OCI-LY1 (cell line): Measurements from ENCODE around the gene EPHA4.

Experiments
- H2AFZ ChIP-seq: fragments of 200-600 bp; sonication (generic), shearing (Covaris generic); 2 replicates; pipeline ENCODE4 v1.6.0; 2014; ENCODE audit warnings: antibody characterized with exemption, mild to moderate bottlenecking, low read length
- H3F3A ChIP-seq: fragments of 200-600 bp; sonication (generic), shearing (Covaris generic); 2 replicates; pipeline ENCODE4 v1.6.0; 2014; ENCODE audit warnings: mild to moderate bottlenecking, antibody characterized with exemption, low read length, moderate library complexity; ENCODE audit not compliant: insufficient read depth
- H3K27ac ChIP-seq: fragments of 200-600 bp; sonication (generic); 2 replicates; pipeline ENCODE4 v1.5.1; 2014; ENCODE audit warnings: low read length, mixed run types, mild to moderate bottlenecking, low read depth; ENCODE audit not compliant: poor library complexity, severe bottlenecking
- H3K27me3 ChIP-seq: fragments of 200-600 bp; sonication (generic); 2 replicates; pipeline ENCODE4 v1.6.0; 2014; ENCODE audit warnings: antibody characterized with exemption, mild to moderate bottlenecking, low read length, moderate library complexity; ENCODE audit not compliant: insufficient read depth
- H3K36me3 ChIP-seq: fragments of 200-600 bp; sonication (generic); 2 replicates; pipeline ENCODE4 v1.6.1; 2014; ENCODE audit warnings: mild to moderate bottlenecking, antibody characterized with exemption, low read length, moderate library complexity, mixed read lengths; ENCODE audit not compliant: insufficient read depth
- H3K4me1 ChIP-seq: fragments of 200-600 bp; sonication (generic); 2 replicates; pipeline ENCODE4 v1.5.1; 2014; ENCODE audit warnings: mild to moderate bottlenecking, low read length, moderate library complexity; ENCODE audit not compliant: insufficient read depth, severe bottlenecking
- H3K4me2 ChIP-seq: fragments of 200-600 bp; sonication (generic), shearing (Covaris generic); 2 replicates; pipeline ENCODE4 v1.6.1; 2014; ENCODE audit warnings: low read length
- H3K4me3 ChIP-seq: fragments of 200-600 bp; sonication (generic); 2 replicates; pipeline ENCODE4 v1.5.1; 2014; ENCODE audit warnings: low read length, low read depth, mild to moderate bottlenecking, mixed read lengths; ENCODE audit not compliant: poor library complexity, severe bottlenecking
- H3K79me2 ChIP-seq: fragments of 200-600 bp; shearing (Covaris generic); 2 replicates; pipeline ENCODE4 v1.6.1; 2016; ENCODE audit warnings: mixed run types, low read length, mixed read lengths; ENCODE audit not compliant: insufficient read depth
- H3K9ac ChIP-seq: fragments of 200-600 bp; sonication (generic), shearing (Covaris generic); 2 replicates; pipeline ENCODE4 v1.6.1; 2014; ENCODE audit warnings: mild to moderate bottlenecking, low read length, mixed read lengths
- H3K9me2 ChIP-seq: fragments of 200-600 bp; sonication (generic), shearing (Covaris generic); 2 replicates; pipeline ENCODE4 v1.6.1; 2014; ENCODE audit warnings: low read depth, mild to moderate bottlenecking, low read length, mixed read lengths
- H3K9me3 ChIP-seq: fragments of 200-600 bp; shearing (Covaris generic); 2 replicates; pipeline ENCODE4 v1.6.1; 2014; ENCODE audit warnings: low read length, mixed read lengths
- H4K20me1 ChIP-seq: fragments of 200-600 bp; sonication (generic), shearing (Covaris generic); 2 replicates; pipeline ENCODE4 v1.6.0; 2016; ENCODE audit warnings: mild to moderate bottlenecking, low read length; ENCODE audit not compliant: insufficient read depth
- EZH2 ChIP-seq: fragments of 200-600 bp; sonication (generic), shearing (Covaris generic); IDR thresholded peaks from 2 replicates; pipeline ENCODE4 v1.8.0; 2017; ENCODE audit warnings: borderline replicate concordance, mixed run types, mild to moderate bottlenecking, antibody characterized with exemption, low read length, moderate library complexity, mixed read lengths
- TF ChIP-seq, protein P1 (sequence below): fragments of 200-600 bp; sonication (generic), shearing (Covaris generic); IDR thresholded peaks from 2 replicates; pipeline ENCODE4 v1.5.1; 2017; ENCODE audit warnings: mild to moderate bottlenecking, antibody characterized with exemption, low read length, moderate library complexity, mixed read lengths

EPHA4 gene

DNA sequence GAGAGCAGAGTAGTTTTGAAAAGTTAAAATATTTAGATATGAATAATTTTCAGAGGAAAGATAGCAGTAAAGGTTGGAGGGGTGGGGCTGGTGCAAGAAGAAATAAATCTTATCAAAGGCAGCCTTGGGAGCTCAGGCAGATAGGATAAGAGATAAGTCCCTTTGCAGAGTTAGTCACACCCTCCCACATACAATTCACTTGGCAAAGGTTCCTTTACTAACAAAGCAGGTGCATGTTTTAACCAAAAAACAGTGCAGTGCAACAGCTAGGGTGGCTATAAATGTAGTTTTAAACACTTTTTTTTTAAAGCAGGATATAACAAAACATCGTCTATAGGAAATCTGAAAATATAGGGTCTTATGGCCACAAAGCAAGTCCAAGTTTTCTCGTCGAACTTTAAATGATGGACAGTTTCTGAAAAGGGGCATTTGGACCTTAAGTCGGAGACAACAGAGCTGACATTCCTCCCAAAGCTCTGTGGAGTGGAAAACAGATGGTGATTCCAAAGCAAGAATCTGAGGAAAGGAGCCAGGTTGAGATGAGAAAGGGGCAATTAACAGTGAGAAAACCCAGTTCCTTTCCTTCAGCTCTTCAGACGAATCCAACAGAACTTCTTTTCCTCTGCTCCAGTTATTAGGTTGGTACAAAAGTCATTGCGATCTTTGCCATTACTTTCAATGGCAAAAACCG is 53.0 kb downstream of the EPHA4 start:
- H3K4me1 ChIP-seq = no peaks in the 10 kb centered on the region

DNA sequence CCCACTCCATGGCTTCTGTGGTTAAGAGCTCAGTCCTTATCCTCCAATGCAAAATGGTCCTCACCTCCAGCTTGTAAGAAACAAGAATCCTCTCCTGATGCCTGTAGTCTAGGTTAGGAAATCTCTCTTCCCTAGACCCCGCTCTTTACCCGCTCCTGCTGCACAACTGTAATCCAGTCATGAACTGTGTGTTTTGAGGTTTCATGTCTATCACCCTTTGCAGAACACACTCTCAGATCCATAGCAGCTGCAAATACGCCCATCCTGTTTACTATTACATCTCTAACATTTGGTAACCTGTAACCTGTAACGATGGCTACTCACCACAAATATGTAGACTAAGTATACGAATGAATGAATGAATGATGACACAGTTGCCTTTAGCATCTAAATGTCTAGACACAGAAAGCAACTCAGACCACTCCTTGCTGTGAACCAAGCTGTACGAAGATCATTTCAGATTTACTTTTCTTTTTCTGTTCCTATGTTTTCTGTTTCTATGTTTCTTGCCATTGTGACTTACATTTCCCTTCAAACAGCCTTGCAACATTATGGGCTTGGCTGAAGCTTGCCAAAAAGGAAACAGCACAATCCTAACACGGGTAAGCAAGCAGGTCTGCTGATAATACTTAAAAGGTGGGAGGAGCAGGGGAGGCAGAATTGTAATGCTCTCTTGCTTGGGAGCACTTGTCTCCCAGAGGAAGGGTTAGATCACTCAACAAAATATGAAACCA is 53.7 kb downstream of the EPHA4 start:
- H3K9ac ChIP-seq = no peak overlapping the region
- H3K27ac ChIP-seq = no peak overlapping the region
- no peaks in the 10 kb centered on the region for H3K9me3 ChIP-seq
- H3K4me1 ChIP-seq = no peaks in the 10 kb centered on the region
- no peak overlapping the region for H3K4me3 ChIP-seq
- H3K36me3 ChIP-seq = no peaks in the 10 kb centered on the region
- H3K4me2 ChIP-seq = no peak overlapping the region
- no peaks in the 10 kb centered on the region for H3F3A ChIP-seq
- H3K9me2 ChIP-seq = no peaks in the 10 kb centered on the region
- H3K27me3 ChIP-seq = no peaks in the 10 kb centered on the region
- TF ChIP-seq EZH2 = no peak
- TF ChIP-seq, protein P1, sequence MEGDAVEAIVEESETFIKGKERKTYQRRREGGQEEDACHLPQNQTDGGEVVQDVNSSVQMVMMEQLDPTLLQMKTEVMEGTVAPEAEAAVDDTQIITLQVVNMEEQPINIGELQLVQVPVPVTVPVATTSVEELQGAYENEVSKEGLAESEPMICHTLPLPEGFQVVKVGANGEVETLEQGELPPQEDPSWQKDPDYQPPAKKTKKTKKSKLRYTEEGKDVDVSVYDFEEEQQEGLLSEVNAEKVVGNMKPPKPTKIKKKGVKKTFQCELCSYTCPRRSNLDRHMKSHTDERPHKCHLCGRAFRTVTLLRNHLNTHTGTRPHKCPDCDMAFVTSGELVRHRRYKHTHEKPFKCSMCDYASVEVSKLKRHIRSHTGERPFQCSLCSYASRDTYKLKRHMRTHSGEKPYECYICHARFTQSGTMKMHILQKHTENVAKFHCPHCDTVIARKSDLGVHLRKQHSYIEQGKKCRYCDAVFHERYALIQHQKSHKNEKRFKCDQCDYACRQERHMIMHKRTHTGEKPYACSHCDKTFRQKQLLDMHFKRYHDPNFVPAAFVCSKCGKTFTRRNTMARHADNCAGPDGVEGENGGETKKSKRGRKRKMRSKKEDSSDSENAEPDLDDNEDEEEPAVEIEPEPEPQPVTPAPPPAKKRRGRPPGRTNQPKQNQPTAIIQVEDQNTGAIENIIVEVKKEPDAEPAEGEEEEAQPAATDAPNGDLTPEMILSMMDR = no peak
- no peak overlapping the region for H2AFZ ChIP-seq
- no peaks in the 10 kb centered on the region for H4K20me1 ChIP-seq
- H3K79me2 ChIP-seq = no peaks in the 10 kb centered on the region

More for the DNA sequence above, 53.0 kb downstream of the EPHA4 start:
- H3K4me3 ChIP-seq = no peak overlapping the region
- no peak overlapping the region for H3K27ac ChIP-seq
- TF ChIP-seq, protein P1 = no peak
- no peak for TF ChIP-seq EZH2
- no peaks in the 10 kb centered on the region for H3K27me3 ChIP-seq
- H2AFZ ChIP-seq = no peak overlapping the region
- no peaks in the 10 kb centered on the region for H3K36me3 ChIP-seq
- H3K9me3 ChIP-seq = no peaks in the 10 kb centered on the region
- H3K9ac ChIP-seq = no peak overlapping the region
- H3K9me2 ChIP-seq = no peaks in the 10 kb centered on the region
- no peaks in the 10 kb centered on the region for H3F3A ChIP-seq
- no peaks in the 10 kb centered on the region for H3K79me2 ChIP-seq
- H3K4me2 ChIP-seq = no peak overlapping the region
- no peaks in the 10 kb centered on the region for H4K20me1 ChIP-seq

- H3K27ac ChIP-seq = no peak overlapping the region
- no peaks in the 10 kb centered on the region for H4K20me1 ChIP-seq
- no peaks in the 10 kb centered on the region for H3K9me2 ChIP-seq
- H3K9me3 ChIP-seq = no peaks in the 10 kb centered on the region
- H3K4me1 ChIP-seq = no peaks in the 10 kb centered on the region
- TF ChIP-seq, protein P1 = no peak
- no peak for TF ChIP-seq EZH2
- H3K4me2 ChIP-seq = no peak overlapping the region
- H3K27me3 ChIP-seq = no peaks in the 10 kb centered on the region
- H3K79me2 ChIP-seq = no peaks in the 10 kb centered on the region
- H3K36me3 ChIP-seq = no peaks in the 10 kb centered on the region
- no peak overlapping the region for H3K4me3 ChIP-seq
- no peak overlapping the region for H3K9ac ChIP-seq
- H3F3A ChIP-seq = no peaks in the 10 kb centered on the region
- no peak overlapping the region for H2AFZ ChIP-seq
Observed at GRCh38 chr2:221517696-221518151, 54.4 kb downstream of the EPHA4 start.
